K562 (cell line): ENCODE data around the gene UBR4. TPM values are rescaled to one million over a fixed set of nuclear protein-coding genes. Genes with fewer than 3 reads are reported as not detected.

Source experiments
- ARID3A ChIP-seq: IDR thresholded peaks from 2 replicates; pipeline ENCODE4 v1.6.1; 2012; ENCODE audit warnings: low read depth, low read length, improper control_type of control experiment, borderline replicate concordance
- CHD7 ChIP-seq: fragments of 200-600 bp; sonication (generic); IDR thresholded peaks from one replicate; pipeline ENCODE4 v1.6.1; 2012; ENCODE audit warnings: mild to moderate bottlenecking, low read depth, low read length, inconsistent platforms
- FUS ChIP-seq: fragments of 200-400 bp; formaldehyde crosslinking; optimal IDR thresholded peaks from 2 replicates; pipeline ENCODE3; 2017; ENCODE audit warnings: low read depth, low read length
- GTF2E2 ChIP-seq: fragments of 200-800 bp; sonication (Bioruptor generic); IDR thresholded peaks from 2 replicates; pipeline ENCODE4 v1.6.1; 2016; ENCODE audit warnings: missing genetic modification characterization, missing compliant biosample characterization
- NONO ChIP-seq, 2 experiments: fragments of 200-400 bp in 1 of 2; fragments of 450-650 bp in 1 of 2; formaldehyde crosslinking in 1 of 2; IDR thresholded peaks; 2 replicates each; pipeline ENCODE4 v1.6.1; 2017; ENCODE audit warnings: low read depth in 2 of 2, mild to moderate bottlenecking in 2 of 2, moderate library complexity in 2 of 2, low read length in 1 of 2
- NUFIP1 ChIP-seq: fragments of 450-650 bp; IDR thresholded peaks from 2 replicates; pipeline ENCODE4 v1.6.1; 2018; ENCODE audit not compliant: partially characterized antibody
- POLR3A ChIP-seq: IDR thresholded peaks from 2 replicates; pipeline ENCODE4 v1.6.1; 2011; ENCODE audit warnings: borderline replicate concordance, mild to moderate bottlenecking, moderate library complexity; ENCODE audit not compliant: insufficient read length, insufficient read depth; ENCODE audit errors: extremely low read depth
- RAD51 ChIP-seq: fragments of 450-650 bp; IDR thresholded peaks from 2 replicates; pipeline ENCODE4 v1.7.1; 2016; ENCODE audit warnings: low read depth, mild to moderate bottlenecking, borderline replicate concordance
- RBM25 ChIP-seq: fragments of 200-400 bp; formaldehyde crosslinking; IDR thresholded peaks from 2 replicates; pipeline ENCODE4 v1.6.1; 2018; ENCODE audit warnings: low read length, low read depth, moderate library complexity; ENCODE audit not compliant: severe bottlenecking
- RNF219 ChIP-seq: fragments of 250-450 bp; sonication (Bioruptor Pico); IDR thresholded peaks from 2 replicates; pipeline ENCODE4 v1.5.0; 2022; ENCODE audit warnings: mild to moderate bottlenecking
- ZNF41 ChIP-seq: fragments of 250-450 bp; sonication (Bioruptor Pico); conservative IDR thresholded peaks from 2 replicates; pipeline ENCODE4 v1.4.0; 2020; ENCODE audit warnings: mild to moderate bottlenecking
- ZNF445 ChIP-seq: fragments of 250-450 bp; sonication (Bioruptor Pico); IDR thresholded peaks from 2 replicates; pipeline ENCODE4 v1.4.0; 2020; ENCODE audit warnings: low read depth, mild to moderate bottlenecking, moderate library complexity
- polyA plus RNA-seq, 8 experiments: library from polyadenylated mRNA; depleted of rRNA in 4 of 8; stranded (reverse) in 5 of 8; unstranded in 3 of 8; fragments of >200 nt; fragmentation: Nextera tagmentation in 2 of 8; fragmentation: Illumina TruSeq in 1 of 8; extraction: Ambion mirVana in 2 of 8; extraction: Trizol in 1 of 8; gene quantifications; 2 replicates each; pipeline versions ENCODE4 v1.2.1 to v1.2.3, GENCODE V29; 2011 to 2014; ENCODE audit warnings: inconsistent platforms in 1 of 8, missing spikeins in 1 of 8
- total RNA-seq, 7 experiments: library from RNA; depleted of rRNA in 6 of 7; stranded (reverse); fragments of >200 nt in 6 of 7; fragmentation: Illumina TruSeq in 2 of 7; extraction: Trizol in 2 of 7; gene quantifications; 2 replicates each; pipeline versions ENCODE4 v1.2.1 to v1.2.3, GENCODE V29; 2011 to 2021; ENCODE audit warnings: low replicate concordance in 1 of 7

The UBR4 gene
- total and polyA plus RNA-seq, 9 of the 15 experiments (the other 6 are each of a cell fraction or from before 2014, with no cell fraction given): 55.4 to 277 (median 123) TPM

GRCh38 chr1:19081218-19081893 is 128.7 kb downstream of the UBR4 start (continued):
- TF ChIP-seq RNF219 (CRISPR knock-in tag): no peak
- TF ChIP-seq NUFIP1: no peak
- TF ChIP-seq ZNF41 (CRISPR knock-in tag): no peak
- no peak for TF ChIP-seq NONO (IDR thresholded peaks at IDR 0.05; ENCODE audit: low read depth in 2 of 2, low read length in 1 of 2)
- no peak for TF ChIP-seq ARID3A
- TF ChIP-seq RBM25: no peak
- TF ChIP-seq FUS: no peak
- no peak for TF ChIP-seq GTF2E2
- TF ChIP-seq POLR3A: no peak
- TF ChIP-seq CHD7: no peak
- TF ChIP-seq RAD51: no peak
- no peak for TF ChIP-seq ZNF445
